SIG-M5 treated with dmso at 0.1 percent for 504 hours (cell line): Measurements from ENCODE around the gene LAMA2.
A peak's percentile ranks its signal among the peaks of the same experiment; 100 is the strongest.

Source experiments
- DNase-seq: peaks from one replicate; lab custom pipeline; 2025; ENCODE audit not compliant: unreplicated experiment; lab: John Stamatoyannopoulos, UW

The LAMA2 gene

DNA sequence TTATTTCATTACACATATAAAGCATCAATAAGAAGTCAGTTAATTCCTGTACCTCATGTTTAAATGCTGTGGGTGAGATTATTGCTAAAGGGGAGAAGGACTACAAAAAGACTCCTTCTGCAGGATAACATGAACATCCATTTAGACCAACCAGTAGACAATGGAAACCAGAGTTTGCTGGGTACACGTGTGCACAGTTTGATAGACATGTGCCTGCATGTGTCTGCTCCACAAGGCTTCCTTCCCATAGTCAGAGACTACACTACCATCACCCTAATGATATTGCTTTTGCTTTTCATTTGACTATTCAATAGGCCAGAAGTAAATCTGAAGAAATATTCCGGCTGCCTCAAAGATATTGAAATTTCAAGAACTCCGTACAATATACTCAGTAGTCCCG, 595.4 kb downstream of the LAMA2 start:
- no peak for DNase-seq

DNA sequence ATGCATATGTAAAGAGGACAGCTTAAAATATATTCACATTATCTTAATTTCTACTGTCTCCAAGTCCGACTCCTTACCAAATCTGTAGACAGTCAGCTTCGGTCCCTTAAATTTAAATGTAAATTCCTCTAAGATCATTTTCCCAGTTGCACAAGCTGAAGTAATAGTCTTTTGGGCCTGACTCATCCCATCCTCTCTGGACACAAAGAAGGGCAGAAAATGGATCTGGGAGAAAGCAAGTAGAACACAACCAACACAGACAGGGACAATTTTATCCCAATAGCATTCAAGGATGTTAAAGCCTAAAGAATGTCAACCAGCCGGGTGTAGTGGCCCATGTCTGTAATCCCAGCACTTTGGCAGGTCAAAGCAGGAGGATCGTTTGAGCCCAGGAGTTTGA, 598.8 kb downstream of the LAMA2 start:
- no peak for DNase-seq

- no peak for DNase-seq
Observed at GRCh38 chr6:129485746-129486145, 602.8 kb downstream of the LAMA2 start.

DNA sequence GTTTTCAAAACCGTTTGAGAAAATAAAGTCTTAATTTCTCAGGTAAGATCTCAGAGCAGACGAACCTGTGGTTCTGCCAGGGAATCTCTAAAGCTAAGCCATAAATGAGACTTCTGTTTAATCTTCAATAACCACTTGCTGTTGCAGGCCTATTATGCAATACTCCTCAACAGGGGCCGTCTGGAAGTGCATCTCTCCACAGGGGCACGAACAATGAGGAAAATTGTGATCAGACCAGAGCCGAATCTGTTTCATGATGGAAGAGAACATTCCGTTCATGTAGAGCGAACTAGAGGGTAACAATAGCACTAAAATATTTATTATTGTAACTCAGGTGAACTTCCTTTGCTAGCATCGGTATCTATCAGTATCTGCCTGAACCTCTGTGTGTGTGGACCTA, 603.4 kb downstream of the LAMA2 start:
- no peak for DNase-seq

GRCh38 chr6:129488313-129488712, 605.4 kb downstream of the LAMA2 start:
- DNase-seq, result no peak

DNA sequence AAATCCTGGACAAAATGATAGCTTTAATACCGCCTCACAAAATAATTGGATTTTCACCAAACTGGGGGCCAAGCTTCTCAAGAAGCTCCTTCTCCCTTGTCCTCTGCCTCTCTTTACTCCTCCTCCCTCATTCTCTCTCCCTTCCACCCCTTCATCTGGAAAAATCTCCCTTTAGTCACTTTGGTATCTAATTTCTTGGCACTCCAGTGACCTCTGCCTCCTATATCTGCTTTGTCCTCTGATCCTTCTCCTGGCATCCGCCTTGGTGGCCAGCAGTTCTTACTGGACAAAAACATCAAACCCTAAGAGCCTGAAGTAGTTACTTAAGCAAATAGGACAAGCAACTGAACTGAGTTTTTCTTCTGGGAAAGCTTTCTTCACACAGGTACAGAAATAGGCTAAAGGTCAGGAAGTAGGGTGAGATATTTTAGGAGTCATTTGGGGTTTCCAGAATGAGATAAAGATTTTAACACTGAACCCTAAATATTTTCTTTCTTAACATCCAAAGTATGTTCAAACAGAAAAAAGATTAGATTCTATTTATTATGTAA, 606.4 kb downstream of the LAMA2 start:
- no peak for DNase-seq

GRCh38 chr6:129490521-129491255, 607.8 kb downstream of the LAMA2 start:
- DNase-seq, result peak; percentile 79

GRCh38 chr6:129491436-129491835, 608.5 kb downstream of the LAMA2 start:
- no peak for DNase-seq

GRCh38 chr6:129492260-129492659, 609.3 kb downstream of the LAMA2 start:
- no peak for DNase-seq

GRCh38 chr6:129493354-129493902, 610.5 kb downstream of the LAMA2 start:
- no peak for DNase-seq

DNA sequence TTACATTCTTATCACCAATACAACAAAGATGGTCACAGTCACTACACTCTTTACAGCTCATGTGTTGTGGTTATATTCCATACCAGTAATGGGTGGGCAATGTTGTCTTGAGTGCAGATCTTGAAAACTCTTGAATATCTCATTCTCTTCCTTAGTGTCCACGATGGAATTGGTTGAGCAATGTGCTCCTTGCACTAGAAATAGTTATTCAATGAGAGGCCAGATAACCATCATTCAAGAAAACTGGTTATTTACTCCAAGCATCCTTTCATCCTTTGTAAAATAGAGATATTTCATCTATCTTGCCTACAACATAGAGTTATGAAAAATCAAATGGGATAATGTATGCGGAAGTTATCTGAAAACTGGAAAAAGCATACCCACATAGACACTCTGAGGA, 611.2 kb downstream of the LAMA2 start:
- no peak for DNase-seq

DNA sequence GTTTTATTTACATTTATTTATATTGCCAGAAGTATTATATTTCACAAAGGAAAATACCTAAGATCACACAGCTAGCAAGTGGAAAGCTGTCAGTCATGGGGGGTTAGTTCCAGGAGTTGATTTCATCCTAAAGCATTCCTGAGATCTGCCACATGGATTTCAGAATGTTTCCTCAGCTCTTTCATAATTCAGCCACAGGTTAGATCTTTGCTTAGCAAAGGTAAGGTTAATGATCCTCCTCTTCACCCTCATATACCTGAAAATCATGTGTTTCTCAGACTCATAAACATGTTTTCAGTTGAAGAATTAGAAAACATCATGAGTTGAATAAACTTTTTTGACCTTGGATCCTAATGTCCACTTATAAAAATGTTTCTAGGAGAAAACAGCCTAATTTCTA, 611.6 kb downstream of the LAMA2 start:
- DNase-seq, result no peak

DNA sequence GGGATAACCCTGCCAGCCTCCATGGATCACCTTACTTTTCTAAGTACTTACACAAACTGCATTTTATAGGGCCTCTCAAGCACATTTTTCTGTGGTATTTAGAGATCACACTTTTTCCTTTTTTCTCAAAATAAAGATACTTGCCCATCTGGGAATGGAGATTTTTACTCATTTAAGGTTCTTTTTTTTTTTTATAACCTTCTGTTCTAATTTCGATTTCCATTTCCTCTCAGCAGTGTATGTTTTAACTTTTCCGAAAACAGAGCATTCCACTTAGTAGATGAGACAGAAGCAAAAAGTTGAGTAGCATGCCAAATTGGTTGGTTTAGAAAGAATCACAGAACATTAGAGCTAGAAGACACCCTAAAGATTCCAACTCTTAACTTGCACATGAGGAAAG, 612.7 kb downstream of the LAMA2 start:
- DNase-seq, result no peak

- DNase-seq, result no peak
Observed at GRCh38 chr6:129497481-129498441, 614.8 kb downstream of the LAMA2 start.

GRCh38 chr6:129498541-129498940, 615.6 kb downstream of the LAMA2 start:
- no peak for DNase-seq

GRCh38 chr6:129498950-129499842, 616.3 kb downstream of the LAMA2 start:
- peak; percentile 71 for DNase-seq

DNA sequence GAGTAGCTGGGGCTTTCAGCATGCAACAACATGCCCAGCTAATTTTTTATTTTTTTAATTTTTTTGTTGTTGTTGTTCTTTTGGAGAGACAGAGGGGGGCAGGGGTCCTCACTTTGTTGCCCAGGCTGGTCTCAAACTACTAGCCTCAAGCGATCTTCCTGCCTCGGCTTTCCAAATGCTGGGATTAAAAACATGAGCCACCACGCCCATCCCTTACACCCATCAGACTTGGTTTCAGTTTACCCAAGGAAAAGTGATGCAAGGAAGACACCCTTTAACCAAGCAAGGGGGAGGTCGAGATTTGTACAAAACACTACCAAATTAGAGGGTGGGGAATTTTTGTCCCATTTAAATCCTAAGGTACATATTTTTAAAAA, 616.9 kb downstream of the LAMA2 start:
- no peak for DNase-seq

- DNase-seq, result peak; percentile 29
Observed at GRCh38 chr6:129500958-129501739, 618.2 kb downstream of the LAMA2 start.

GRCh38 chr6:129501740-129502660, 619.1 kb downstream of the LAMA2 start:
- no peak for DNase-seq
